ENCODE results near the gene CNTN5.
"Not testable (repeated sequence)": the region's sequence is repeated elsewhere in the genome, so short reads cannot be mapped to it uniquely, and the experiment has no call there.

Gene CNTN5

DNA sequence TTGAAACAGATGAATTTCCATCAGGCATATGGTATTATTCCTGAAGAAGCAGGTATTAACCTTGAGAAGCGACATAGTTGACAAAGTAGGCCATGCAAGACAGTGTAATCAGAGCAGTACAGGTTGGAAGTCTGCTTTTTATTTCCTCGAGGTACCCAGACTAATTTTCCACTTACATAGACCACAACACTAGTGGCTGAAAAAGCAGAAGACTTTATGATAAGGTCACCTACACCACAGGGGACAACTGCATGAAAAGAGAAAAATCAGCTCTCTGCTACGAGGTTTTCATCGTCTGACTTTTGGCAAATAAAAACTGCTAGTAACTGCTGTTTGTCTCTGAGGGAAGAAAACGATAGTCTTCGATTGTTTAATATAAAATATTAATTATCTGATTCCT lies 77.5 kb downstream of the CNTN5 start:
- TF ChIP-seq, protein P1, sequence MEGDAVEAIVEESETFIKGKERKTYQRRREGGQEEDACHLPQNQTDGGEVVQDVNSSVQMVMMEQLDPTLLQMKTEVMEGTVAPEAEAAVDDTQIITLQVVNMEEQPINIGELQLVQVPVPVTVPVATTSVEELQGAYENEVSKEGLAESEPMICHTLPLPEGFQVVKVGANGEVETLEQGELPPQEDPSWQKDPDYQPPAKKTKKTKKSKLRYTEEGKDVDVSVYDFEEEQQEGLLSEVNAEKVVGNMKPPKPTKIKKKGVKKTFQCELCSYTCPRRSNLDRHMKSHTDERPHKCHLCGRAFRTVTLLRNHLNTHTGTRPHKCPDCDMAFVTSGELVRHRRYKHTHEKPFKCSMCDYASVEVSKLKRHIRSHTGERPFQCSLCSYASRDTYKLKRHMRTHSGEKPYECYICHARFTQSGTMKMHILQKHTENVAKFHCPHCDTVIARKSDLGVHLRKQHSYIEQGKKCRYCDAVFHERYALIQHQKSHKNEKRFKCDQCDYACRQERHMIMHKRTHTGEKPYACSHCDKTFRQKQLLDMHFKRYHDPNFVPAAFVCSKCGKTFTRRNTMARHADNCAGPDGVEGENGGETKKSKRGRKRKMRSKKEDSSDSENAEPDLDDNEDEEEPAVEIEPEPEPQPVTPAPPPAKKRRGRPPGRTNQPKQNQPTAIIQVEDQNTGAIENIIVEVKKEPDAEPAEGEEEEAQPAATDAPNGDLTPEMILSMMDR (IDR thresholded peaks at IDR 0.05; ENCODE audit: control extremely low read depth, extremely low read depth, low read depth, missing control alignments) = no peak
- no peak for DNase-seq (ENCODE audit: extremely low spot score)
- POLR2A ChIA-PET = no interaction called here
- CTCF ChIA-PET = no interaction called here

- ChIA-PET POLR2A (no interaction called here), CTCF (no interaction called here)
- peak; percentile 6 for DNase-seq (ENCODE audit: extremely low spot score)
- TF ChIP-seq, protein P1 (IDR thresholded peaks at IDR 0.05; ENCODE audit: control extremely low read depth, extremely low read depth, low read depth, missing control alignments) = no peak
Observed at GRCh38 chr11:99098751-99099150, 78.0 kb downstream of the CNTN5 start.

GRCh38 chr11:99117603-99118002 lies 96.9 kb downstream of the CNTN5 start:
- TF ChIP-seq, protein P1 (IDR thresholded peaks at IDR 0.05; ENCODE audit: control extremely low read depth, extremely low read depth, low read depth, missing control alignments) = no peak
- no peak for DNase-seq (ENCODE audit: extremely low spot score)
- ChIA-PET POLR2A (no interaction called here), CTCF (no interaction called here)

DNA sequence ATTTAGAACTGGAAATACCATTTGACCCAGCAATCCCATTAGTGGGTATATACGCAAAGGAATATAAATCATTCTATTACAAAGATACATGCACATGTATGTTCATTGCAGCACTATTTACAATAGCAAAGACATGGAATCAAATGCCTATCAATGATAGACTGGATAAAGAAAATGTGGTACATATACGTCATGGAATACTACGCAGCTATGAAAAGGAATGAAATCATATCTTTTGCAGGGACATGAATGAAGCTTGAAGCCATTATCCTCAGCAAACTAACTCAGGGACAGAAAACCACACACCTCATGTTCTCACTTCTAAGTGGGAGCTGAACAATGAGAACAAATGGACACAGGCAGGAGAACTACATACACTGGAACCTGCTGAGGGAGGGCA lies 113.1 kb downstream of the CNTN5 start:
- CTCF ChIA-PET = interaction anchor here (1.0 kb wide), 1 partner anchor 12 kb away, joined by 3 read pairs; no protein-coding TSS in a partner anchor
- POLR2A ChIA-PET; DNase-seq (ENCODE audit: extremely low spot score): not testable (repeated sequence)

- ChIA-PET POLR2A (no interaction called here), CTCF (no interaction called here)
- no peak for DNase-seq (ENCODE audit: extremely low spot score)
- TF ChIP-seq, protein P1 (IDR thresholded peaks at IDR 0.05; ENCODE audit: control extremely low read depth, extremely low read depth, low read depth, missing control alignments) = no peak
Observed at GRCh38 chr11:99135508-99135907, 114.8 kb downstream of the CNTN5 start.

GRCh38 chr11:99142237-99142636 lies 121.5 kb downstream of the CNTN5 start:
- TF ChIP-seq, protein P1 (IDR thresholded peaks at IDR 0.05; ENCODE audit: control extremely low read depth, extremely low read depth, low read depth, missing control alignments) = no peak
- ChIA-PET CTCF (no interaction called here), POLR2A (no interaction called here)
- DNase-seq (ENCODE audit: extremely low spot score) = no peak

DNA sequence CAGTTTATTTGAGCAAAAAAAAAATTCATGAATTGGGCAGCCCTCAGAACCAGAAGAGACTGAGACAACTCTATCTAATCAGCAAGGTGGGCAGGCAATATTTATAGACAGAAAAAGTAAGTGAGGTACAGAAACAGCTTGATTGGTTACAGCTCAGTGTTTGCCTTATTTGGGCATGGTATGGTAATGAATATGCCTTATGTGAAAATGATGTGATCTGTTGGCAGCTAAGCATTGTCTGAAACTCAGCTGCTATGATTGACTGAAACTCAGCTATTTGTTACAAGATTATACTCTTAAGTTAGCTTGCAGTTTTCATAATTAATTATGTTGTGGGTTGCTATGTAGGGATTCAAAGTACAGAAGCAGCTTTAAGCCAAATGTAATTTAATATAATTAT lies 127.6 kb downstream of the CNTN5 start:
- ChIA-PET CTCF (interaction anchor here (1.2 kb wide), 1 partner anchor 10 kb away, joined by 4 read pairs; no protein-coding TSS in a partner anchor), POLR2A (no interaction called here)
- TF ChIP-seq, protein P1 (IDR thresholded peaks at IDR 0.05; ENCODE audit: control extremely low read depth, extremely low read depth, low read depth, missing control alignments) = no peak
- no peak for DNase-seq (ENCODE audit: extremely low spot score)
